ENCODE measurements around the gene RPS27L. TPM values are rescaled to one million over a fixed set of nuclear protein-coding genes. Genes with fewer than 3 reads are reported as not detected.

RPS27L gene
- total RNA-seq, 1 donor from 2014 or later, result 157 TPM

DNA sequence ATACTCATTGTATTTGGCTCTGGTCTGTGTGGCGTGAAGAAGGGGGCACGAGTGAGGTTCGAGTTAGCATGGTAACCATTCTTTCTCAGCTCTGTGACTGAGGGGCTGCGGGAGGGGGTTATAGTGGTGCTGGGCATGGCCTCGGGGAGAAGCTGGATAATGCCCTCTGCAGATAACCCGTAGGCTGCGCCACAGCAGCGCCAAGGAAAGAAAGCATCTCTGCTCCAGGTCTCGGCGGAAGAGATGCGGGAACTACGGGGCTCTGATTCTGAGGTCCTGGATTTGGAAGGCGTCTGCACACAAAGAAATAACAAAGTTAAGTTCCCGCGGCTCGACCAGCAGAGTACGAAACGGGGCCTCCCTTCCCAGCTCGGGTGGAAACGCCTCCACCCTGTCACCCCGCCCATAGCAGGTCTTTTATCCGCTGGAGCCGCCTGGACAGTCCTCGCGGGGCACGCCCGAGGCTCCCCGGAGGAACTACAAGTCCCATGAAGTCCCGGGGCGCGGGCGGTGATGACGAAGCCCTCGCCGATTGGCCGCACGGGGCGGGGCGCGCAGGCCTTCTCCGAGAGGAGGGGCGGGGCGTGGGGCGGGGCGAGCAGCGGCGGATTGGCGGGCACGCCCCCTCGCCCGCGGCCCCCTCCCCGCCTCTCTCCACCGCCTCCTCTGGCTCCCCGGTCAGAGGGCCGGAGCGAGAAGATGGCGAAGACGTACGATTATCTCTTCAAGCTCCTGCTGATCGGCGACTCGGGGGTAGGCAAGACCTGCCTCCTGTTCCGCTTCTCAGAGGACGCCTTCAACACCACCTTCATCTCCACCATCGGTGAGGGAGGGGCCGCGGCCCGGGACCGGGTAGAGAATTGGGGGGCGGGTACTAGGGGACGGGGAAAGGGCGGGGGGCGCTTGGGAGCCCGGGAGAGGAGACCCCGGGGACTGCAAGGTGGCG is 31.9 kb upstream of the RPS27L start, which contains the start of gene RAB8B:
TSS of gene RAB8B (plus strand) at position 681 of the 946 bp plus-strand sequence. CDS start at position 700, 19 bp downstream.
- ATAC-seq, result peak; percentile 99
- intact Hi-C loops (cut with micrococcal nuclease), result no loop called here
- peak; percentile 100 for DNase-seq

GRCh38 chr15:63188247-63188925 is 31.1 kb upstream of the RPS27L start:
- ATAC-seq, result no peak
- intact Hi-C loops (cut with micrococcal nuclease), result no loop called here
- no peak for DNase-seq

DNA sequence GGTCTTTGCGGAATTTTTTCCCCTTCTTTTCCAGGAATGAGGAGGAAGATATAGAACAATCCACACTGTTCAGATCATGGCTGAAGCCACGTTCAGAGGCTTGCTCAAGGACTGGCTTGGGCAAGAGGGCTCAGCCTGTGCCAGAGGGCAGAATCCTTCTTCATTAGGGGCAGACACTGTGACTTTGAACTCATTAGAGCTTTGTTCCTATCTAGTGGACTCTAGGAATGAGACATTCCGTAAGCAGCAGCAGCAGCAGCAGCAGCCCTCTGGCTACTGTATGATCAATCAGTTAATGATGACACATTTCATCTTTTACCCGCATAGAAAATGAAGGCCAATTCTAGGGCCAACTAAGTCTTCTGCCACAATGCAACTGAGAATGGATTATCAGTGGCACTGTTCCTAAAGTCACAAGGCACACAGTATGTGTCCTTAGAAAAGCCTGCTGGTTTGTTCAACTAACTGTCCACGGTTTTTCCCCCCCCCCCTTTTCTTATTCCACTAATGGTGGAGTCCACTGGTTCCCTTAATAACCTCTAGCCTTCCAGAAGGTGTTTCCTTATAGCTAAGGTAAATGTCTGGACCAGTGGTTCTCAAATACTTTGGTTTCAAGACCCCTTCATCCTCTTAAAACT is 30.4 kb upstream of the RPS27L start:
- intact Hi-C loops (cut with micrococcal nuclease), result no loop called here
- DNase-seq, result no peak

GRCh38 chr15:63186065-63186464 is 28.8 kb upstream of the RPS27L start:
- no peak for ATAC-seq
- no peak for DNase-seq
- intact Hi-C loops (cut with micrococcal nuclease), result no loop called here

More for the DNA sequence above, 30.4 kb upstream of the RPS27L start:
- no peak for ATAC-seq

GRCh38 chr15:63185206-63185605 is 27.9 kb upstream of the RPS27L start:
- intact Hi-C loops (cut with micrococcal nuclease), result no loop called here
- ATAC-seq, result no peak
- DNase-seq, result no peak

DNA sequence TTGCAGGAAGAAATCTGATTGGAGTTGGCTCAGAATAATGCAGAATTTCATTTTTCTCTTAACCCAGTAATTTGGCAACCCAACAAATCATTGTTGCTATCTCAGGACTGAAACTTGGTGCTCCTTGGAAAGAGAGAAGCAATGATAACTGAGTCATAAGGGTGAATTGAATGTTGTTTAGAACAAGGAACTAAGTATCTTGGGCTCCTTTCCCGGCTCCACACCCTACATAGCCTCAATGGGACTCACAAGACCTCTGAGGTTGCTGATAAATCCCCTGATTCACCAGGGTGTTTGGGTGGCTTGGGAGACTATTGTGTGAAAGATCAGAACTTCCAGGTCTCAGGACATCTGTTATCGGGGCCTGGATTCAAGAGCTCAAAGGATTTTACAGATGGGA is 24.4 kb upstream of the RPS27L start:
- ATAC-seq (no peak), DNase-seq (no peak)
- intact Hi-C loops (cut with micrococcal nuclease), result no loop called here

- DNase-seq, result no peak
- ATAC-seq, result no peak
- intact Hi-C loops (cut with micrococcal nuclease), result no loop called here
These were observed 23.5 kb upstream of the RPS27L start for GRCh38 chr15:63180746-63181145.

DNA sequence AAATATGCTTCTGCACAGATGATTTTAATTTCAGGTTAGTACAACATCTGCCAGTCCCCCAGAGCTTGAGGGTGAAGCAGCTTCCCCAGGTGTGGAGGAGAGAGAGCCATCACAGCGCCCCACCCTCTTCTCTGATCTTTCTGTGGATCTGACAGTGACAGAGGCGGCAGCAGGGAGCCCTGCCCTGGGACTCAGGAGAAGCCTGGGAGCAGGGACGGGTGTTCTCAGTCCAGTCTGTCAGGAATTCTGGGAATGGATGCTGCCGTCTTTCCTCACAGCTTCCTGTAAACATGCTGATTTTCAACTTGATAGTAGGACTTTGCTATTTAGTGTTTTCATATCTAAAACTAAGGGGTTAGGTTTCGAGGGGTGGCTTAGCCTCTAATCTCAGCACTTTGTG is 20.8 kb upstream of the RPS27L start:
- intact Hi-C loops (cut with micrococcal nuclease), result no loop called here
- no peak for DNase-seq

DNA sequence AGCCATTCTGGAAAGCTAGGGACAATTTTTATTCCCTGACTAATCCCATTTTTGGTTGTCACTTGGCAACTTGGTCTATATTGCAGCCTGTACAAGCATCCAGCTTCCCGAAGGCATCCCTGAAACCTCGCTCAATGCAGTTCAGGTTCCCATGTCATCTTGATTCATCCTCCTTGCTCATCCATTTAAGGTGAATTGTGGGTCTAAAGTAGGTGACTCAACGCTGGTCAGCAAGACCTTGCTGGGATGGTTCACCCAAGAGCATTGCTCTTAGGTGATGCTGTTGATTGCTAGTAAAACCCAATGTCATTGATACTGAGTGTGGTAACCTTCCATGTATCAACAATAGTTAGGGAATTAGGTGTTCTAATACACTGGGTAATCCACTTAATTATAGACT is 19.0 kb upstream of the RPS27L start:
- intact Hi-C loops (cut with micrococcal nuclease), result no loop called here
- DNase-seq (no peak), ATAC-seq (no peak)

More for the DNA sequence above, 20.8 kb upstream of the RPS27L start:
- ATAC-seq, result no peak

GRCh38 chr15:63172851-63173451 is 15.7 kb upstream of the RPS27L start:
- DNase-seq, result no peak
- no peak for ATAC-seq
- intact Hi-C loops (cut with micrococcal nuclease), result no loop called here

- intact Hi-C loops (cut with micrococcal nuclease), result no loop called here
- ATAC-seq (no peak), DNase-seq (no peak)
These were observed 15.1 kb upstream of the RPS27L start for GRCh38 chr15:63172376-63172775.

DNA sequence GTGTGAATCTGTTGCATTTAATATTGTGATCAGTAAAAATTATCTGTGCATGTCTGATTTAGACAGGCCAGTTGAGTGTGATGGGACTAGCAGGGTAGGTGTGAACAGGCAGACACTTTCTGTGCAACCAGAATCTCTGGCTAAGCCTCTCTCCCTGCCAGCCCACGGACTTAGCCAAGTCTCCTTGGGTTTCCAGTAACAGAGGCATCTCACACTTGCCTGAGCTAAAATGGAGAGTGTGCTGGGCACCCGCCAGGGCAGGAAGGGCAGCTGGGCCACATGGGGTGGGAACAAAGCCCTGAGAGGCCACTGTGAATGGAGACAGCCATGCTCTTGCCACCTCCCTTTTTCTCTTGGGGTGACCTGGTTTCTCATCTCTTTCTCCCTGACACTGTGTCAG is 12.5 kb upstream of the RPS27L start:
- intact Hi-C loops (cut with micrococcal nuclease), result no loop called here
- no peak for DNase-seq
- ATAC-seq, result no peak

DNA sequence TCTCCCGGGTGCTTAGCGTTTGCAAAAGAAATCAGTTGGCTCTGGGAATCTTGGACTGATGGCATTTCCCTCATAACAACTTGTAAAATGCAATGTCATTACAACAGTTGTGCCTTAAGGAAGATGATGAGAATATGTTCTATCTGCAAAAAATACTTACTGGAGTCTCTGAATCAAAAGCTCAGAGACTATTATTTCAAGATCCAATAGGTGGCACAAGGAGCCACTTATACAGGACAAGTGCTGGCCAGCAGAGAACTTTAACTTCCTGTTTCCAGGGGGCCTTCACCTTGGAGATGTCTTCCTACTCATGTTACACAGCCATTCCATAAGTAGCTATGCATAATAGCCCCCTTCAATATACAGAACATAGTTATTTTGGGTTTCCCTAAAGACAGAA is 8.9 kb upstream of the RPS27L start:
- DNase-seq, result no peak
- no peak for ATAC-seq
- intact Hi-C loops (cut with micrococcal nuclease), result no loop called here

DNA sequence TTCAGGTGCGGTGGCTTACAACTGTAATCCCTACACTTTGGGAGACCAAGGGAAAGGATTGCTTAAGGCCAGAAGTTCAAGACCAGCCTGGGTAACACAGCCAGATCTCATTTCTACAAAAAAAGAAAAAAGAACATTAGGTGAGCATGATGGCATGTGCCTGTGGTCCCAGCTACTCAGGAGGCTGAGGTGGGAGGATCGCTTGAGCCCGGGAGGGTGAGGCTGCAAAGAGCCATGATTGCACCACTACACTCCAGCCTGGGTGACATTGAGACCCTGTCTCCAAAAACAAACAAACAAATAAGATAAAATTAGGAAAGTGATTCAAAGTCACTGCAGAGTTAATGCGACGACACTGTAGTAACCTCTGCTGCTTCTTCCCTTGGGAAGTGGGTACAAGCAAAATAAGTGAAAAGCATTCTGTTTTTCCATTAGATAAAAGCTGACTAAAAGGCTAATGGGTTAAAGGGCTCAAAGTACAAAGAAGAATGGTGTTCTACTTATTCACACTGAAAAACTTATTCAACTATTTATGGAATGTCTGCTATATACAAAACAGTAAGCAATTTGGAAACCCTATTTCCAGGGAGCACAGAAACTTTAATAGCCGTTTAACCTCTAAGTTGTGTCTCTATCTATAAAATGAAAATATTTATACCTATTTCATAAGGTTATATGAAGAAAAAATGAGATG is 8.0 kb upstream of the RPS27L start:
- intact Hi-C loops (cut with micrococcal nuclease), result no loop called here
- no peak for DNase-seq
- ATAC-seq, result no peak

DNA sequence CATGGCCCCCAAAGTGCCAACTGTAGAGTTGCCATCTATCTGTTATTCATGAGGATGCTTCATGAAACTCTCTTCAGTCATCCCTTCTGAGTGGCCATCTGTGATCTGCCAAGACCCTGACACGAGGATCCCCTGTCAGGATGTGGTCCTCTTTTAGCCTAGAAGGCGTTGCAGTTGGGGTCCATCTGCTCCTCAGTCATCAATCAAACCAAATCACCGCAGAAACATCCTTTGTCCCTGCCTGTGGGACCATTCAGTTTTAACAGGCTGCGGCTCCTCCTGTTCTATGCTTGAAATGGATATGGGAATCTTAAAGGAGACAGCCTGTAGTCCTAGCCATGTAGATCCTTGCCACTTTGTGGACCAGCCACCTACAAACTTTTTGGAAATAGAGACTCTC is 5.9 kb upstream of the RPS27L start:
- ATAC-seq, result no peak
- no peak for DNase-seq
- intact Hi-C loops (cut with micrococcal nuclease), result no loop called here

GRCh38 chr15:63160638-63161037 is 3.4 kb upstream of the RPS27L start:
- no peak for DNase-seq
- no peak for ATAC-seq
- intact Hi-C loops (cut with micrococcal nuclease), result no loop called here

DNA sequence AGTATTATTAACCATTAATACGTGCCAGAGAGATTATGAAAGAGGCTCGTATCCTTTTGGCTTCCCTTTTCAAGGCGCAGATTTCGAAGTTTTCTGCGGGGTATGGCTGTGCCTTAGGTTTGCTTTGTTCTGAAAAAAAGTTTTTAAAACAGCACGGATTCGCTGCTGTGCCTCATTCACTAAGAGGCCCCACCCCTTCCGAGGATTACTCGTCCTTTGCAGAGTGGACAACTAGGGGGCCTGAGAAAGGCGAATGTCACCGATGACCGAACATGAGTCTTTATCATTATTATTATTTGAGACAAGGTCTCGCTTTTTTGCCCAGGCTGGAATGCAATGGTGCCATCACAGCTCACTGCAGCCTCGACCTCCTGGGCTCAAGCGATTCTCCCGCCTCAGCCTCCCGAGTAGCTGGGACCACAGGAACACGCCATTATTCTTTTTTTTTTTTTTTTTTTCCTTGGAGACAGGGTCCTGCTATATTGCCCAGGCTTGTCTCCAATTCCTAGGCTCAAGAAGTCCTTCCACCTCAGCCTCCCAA is 684 bp upstream of the RPS27L start:
- DNase-seq (no peak), ATAC-seq (peak; percentile 59)
- intact Hi-C loops (cut with micrococcal nuclease), result no loop called here

DNA sequence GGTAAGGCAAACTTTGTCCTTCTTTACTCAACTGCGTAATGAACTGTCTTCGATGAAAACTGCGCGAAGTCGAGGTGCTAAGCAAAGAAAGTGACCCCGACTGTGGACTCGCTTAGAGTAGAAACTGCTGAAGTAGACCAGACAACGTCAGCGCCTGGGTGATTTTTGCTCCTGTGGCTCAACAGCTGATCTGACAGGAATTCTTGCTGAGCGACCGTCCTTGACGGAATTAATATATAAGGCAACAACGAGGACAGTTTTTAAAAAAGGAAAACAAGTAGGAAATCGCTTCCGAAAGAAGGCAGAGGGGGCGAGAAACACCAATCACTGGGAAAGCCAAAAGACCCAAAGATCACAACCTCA is 541 bp downstream of the RPS27L start:
- DNase-seq, result peak; percentile 38
- intact Hi-C loops (cut with micrococcal nuclease), result no loop called here
- peak; percentile 48 for ATAC-seq
